Fibroblast of the conjunctiva (primary cell): ENCODE measurements around the gene SOX9.

ENCODE experiments used
- DNase-seq: peaks from one replicate; pipeline ENCODE4 v3.0.0-alpha.2; 2010; ENCODE audit warnings: low read depth

SOX9 gene

DNA sequence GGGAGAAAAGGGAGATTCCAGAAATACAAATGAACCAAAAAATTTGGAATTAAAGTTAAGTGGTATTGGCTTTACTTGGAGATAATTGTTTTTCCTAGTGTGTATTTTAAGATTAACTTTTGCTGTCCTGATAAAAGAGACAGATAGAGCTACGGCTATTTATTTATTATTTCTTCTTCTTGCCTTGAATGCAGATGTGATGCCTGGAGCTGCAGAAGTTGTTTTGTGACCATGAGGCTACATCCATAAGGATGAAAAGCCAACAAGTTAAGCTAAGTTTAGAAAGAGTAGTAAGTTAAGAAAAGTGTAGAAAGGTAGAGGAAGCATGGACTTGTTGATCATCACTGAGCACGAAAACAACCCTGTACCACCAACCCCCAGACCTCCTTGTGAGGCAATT lies 41.7 kb downstream of the SOX9 start:
- DNase-seq, result no peak

DNA sequence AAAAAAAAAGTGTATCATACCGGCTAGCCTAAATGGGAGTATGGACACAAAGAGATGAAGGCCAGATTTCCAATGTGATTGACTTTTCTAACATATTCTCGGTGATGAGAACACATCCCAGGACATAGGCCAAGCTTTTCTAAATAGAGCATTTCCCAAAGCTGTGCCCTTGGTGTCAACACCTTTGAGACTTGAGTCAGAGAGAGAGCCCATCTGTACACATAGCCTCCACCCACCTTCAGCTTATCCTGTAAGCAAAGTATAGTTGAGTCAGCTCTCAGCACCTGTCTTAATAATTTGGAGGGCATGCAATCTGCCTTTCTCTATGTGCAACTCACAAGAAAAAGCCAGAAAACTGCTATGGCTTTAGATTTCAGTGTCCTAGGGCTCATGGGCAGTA lies 42.7 kb downstream of the SOX9 start:
- no peak for DNase-seq

DNA sequence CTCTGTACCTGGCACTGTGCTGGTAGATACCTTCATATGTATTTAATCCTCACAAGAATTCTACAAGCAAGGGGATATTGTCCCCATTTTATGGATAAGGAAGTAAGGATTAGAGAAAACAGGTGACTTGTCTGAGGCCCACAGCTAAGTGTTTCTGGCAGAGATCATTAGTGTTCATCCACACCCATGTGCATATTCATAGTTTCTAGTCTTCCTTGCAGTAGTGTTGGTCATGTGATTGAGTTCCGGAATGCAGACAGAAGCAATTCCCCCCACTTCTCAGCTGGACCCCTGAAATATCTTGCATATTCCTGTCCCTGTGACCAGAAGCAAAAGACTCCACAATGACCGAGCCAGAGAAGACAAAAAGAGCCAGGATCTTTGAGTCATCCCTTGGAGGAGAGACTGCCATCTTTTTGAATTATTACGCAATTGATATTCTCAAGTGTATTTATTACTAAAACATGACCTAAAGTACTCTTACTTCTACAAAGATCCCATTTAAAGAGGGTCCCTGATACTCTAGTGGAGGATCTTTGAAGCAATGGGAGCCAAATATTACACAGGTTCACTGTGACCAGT lies 43.4 kb downstream of the SOX9 start:
- no peak for DNase-seq

DNA sequence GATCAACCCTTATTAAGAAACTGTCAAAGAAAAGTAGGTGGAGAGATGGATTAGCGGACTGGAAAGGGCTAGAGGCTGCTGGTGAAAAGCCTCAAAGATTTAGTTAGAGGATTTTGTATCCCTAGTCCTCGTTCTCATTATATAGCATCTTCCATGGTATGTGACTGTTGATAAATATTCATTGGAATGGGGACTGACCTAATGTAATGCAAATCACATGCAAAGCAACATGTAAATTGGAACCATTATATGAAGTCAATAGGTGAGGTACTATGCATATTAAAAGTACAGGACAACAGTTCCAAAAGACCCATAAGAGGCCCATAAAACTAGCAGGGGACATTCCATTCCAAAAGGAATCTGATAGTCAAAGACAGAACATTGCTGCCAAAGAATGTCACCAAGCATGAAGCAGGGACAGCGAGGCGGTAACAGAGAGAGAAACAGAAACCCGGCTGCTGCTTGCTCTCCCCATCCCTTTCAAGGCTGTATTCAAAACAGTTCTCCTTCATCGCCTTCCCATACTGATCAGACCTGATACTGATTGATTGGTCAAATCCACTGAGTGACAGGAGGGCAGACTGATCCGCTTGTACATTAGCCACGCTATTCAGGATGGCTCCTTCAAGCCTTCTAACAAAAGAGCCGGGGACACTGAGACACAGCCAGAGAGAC lies 44.5 kb downstream of the SOX9 start:
- DNase-seq, result no peak

DNA sequence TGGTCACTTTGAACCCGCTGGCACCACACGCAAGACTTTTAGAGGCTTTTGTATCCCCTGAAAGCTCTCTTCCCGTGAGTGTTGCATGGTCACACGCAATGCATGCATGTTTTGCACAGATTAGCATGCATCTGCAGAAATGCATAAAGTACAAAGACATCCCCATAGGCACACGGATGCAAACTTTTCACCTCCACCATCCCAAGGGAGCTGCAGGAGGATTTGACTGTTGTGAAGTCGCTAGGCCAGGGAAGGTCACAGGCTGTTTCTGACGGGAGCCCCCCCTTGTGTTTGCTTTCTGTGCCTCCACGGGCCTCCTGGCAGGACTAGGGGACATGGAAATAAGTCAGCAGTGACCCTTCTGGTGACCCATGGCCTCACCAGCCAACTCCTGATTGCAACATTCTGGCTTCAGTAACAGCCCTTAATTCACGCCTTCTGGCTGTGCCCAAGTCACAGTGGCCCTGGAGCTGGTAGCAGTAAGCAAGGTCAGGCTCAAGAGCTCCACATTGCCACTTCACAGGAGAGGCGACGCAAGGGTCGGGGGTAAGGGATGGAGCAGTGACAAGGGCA lies 45.1 kb downstream of the SOX9 start:
- no peak for DNase-seq

DNA sequence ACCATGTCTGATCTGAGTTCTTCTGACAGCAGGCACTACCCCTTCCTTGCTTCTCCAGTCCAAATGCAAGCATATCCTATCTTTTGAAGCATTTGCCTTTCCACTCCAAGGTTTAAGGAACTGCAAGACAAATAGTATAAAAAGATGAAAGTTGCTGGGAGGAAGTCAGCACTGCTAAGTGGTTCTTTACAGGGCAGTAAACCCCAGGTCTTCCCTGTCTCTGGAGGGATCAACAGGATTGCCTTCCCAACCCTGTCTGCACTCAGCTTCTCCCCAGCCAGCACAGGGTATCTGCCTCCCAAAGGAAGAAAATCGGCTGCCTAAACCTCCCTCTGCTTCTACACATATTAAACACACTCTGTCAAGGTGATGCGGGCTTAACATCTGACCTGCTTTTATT lies 46.8 kb downstream of the SOX9 start:
- DNase-seq, result no peak

DNA sequence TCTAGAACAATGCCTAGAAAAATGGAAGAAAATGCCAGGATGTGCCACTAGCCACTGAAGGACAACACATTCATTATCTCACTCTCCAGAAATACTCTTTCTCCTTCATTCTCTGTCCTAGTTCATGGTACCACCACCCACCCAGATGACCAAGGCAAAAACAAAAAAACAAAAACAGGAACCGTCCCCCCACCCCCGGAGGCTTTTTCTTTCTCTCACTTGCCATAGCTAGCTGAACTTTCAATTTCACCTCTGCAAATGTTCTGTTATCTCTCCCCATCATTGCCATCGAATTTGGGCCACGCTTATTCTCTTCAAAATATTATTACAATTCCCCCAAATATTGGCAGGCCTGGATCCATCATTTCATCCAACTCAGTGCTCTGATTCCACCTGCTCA lies 49.0 kb downstream of the SOX9 start:
- DNase-seq, result no peak

DNA sequence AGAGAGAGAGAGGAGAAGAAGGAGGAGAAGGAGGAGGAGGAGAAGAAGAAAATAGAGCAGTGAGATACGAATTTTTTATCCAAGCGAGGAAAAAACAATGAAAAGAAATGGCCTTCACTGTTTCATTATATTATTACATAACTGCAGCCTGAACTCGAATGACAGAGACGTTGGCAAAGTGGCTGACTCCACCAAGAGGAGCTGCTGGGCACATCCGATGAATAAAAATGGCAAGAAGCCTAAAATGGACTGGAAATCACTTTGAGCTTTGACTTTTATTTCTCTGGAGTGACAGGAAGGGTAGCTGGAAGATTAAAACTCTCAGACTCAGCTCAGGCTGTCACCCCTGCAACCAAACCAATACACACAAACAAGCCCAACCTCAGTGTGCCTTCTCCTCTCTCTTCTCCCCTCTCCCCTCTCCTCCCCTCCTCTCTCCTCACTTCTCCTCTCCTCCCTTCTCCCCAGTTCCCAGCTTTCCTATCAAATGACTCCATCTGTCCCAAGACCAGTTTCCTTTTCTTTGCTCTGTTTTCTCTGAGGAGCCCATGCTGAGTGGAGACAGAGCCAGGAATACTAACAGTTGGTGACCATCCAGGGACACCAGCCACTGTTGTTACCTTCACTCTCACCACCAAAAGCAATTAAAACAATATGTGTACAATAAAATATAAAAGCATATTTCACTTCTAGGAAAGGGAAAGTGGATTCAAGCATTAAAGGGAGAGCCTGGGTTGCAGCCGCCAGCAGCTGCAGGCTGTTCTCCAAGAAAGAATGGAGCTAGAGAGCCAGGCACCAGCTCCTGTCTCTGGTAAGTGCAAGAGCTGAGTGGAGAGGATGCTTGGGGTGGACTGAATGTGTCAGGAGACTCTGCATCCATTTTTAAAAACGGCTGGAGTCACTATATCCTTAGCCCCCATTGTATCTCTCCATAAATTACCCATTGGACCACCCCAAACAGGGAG lies 51.2 kb downstream of the SOX9 start:
- DNase-seq, result no peak

DNA sequence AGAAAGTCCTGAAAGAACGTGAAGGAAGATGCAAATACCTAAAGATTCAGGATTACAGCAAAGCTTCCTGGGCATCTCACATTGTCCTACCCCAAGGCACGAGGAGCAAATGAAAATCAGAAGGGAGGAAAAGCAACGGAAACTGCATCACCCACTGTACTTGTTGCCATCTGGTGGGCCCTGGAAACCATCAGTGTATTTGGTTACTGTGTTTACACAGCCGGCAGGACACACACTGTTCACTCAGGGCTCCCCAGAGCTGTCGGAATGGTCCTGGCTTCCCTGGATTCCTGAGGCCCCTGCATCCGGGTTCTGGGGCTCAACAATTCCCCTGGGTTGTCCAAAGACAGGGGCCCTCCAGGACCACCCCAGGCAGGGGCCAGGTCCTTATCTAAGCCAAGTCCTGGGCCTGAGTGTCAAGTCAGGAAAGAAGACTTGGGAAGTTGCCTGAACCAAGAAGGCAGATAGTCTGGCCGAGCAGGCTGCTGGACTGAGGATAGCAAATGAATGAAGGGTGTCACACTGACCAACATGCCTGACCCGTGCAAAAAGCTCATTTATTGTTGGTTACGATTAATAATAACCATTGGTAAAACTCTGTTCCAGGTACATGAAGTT lies 52.8 kb downstream of the SOX9 start:
- DNase-seq, result no peak

DNA sequence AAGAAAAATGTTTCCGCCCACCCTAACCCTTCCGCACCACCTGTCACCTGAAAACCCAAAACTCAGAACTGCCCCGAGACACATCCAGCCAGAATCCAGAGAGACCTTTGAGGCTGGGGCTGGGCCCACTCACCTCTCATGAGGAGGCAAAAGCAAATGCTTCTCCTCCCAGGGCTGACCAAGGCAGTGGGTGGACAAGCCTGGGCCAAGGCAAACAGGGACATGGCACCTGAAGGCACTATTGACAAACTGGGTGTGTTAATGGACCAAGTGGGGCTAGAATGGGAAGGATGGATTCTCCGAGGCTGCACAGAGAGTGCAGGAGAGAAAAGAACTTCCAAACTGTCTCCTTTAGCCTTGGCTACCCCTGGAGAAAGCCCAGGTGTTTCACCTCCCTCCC lies 54.4 kb downstream of the SOX9 start:
- DNase-seq, result no peak
